ENCODE data around the gene MIA3.

Gene MIA3

DNA sequence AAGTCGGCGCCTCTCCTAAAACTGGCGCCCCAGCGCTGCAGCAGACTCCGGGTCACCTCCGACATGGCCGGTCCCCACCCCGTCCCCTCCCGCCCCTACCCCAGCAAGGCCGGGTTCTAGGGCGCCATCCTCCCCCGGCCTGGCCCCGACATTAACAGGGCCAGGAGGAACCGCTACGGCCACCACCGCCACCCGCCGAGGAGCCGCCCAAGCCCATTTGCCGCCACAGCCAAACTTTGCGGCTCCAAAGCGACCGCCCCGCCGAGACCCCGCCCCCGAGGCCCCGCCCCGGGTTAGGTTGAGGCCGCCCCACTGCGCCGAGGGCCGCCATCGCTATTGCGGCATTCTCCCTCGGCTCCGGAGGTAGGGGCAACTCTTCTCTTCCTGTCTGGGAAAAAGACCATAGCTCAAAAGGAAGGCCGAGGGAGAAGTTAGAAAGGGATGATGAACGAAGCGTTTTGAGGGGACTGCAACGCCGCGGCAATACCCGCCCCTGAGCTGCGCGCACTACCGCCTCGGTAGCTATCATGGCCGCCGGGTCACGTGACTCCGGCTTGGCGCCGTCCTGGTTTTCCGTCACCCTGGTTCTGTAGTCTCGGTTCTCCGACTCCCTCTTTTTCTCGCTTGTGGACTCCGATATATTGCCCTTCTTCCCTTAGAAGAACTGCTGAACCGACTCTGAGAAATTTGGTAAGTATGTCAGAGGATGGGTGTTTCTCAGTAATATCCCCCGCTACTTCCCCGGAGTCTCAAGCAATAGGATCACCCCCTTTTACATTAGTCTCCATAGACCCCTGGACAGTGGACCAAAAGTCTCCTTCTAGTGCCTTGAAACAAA, 94.6 kb downstream of the MIA3 start, which contains the start of the genes AIDA and BROX:
Gene AIDA (minus strand): TSS at position 239 of the 838 bp plus-strand sequence. CDS start 174 bp downstream, at position 65.
Gene BROX (plus strand): TSS at position 312 of the 838 bp plus-strand sequence. CDS start 3,136 bp downstream, outside the sequence.
- no peak for TF ChIP-seq Cebpa-rat (IDR thresholded peaks at IDR 0.05)
- peak within 1 kb of the TSS; percentile 99 for H3K9ac ChIP-seq
- H3K9me3 ChIP-seq: no peaks in the 10 kb centered on the region
- H3K4me3 ChIP-seq: peak within 1 kb of the TSS; percentile 97
- 0 out of 2 replicates have a peak, but pooled peaks cover 5% of the 10 kb centered on the region for H4K20me1 ChIP-seq
- peaks cover 26% of the 10 kb centered on the region for H3K4me1 ChIP-seq
- peaks cover 23% of the 10 kb centered on the region for H3K36me3 ChIP-seq
- peak within 1 kb of the TSS; percentile 99 for H3K27ac ChIP-seq
- peak within 1 kb of the TSS; percentile 86 for H3K4me2 ChIP-seq
- H3K27me3 ChIP-seq: no peaks in the 10 kb centered on the region

DNA sequence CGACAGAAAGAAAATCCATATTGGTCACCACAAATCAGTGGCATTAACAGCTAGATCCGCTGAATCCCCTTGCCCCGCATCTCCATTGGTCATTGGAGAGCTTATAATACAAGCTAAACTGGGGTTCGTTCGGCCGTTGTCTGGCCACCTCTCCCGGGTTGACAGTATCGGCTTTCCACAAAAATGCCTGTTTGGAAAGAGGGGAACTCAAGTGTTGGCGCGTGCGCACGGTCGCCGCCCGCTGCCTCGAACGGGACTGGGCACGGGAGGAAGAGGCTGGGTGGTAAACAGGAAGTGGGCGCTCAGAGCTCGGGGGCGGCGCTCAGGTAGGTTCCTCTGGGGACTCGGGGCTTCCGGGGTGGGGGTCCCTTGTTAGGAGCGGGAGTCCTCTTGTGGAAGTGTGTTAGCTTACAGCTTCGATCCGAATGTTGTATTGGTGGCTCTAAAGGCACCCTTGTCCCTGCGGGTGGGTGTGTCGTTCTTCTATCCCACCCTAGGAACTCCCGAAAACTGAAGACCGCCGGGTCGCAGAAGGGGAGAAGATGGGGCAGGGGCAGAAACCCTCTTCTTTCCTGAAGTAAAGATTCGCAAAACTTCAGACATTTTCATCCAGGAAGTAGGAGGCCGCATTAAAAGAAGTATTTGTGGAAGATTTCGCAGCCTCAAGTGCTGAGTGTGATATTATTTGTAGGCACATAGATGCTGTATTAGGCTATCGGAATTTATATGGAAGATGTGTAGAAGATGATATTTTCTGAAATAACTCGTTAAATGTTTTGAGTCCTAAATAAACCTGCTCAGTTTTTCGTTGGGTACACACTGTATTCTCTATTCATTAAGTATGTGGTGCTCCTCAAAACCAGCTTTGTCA, 95.4 kb downstream of the MIA3 start:
- H3K27ac ChIP-seq: peak overlapping the region; percentile 99
- no peak for TF ChIP-seq Cebpa-rat (IDR thresholded peaks at IDR 0.05)
- peak overlapping the region; percentile 67 for H3K4me2 ChIP-seq
- H3K4me3 ChIP-seq: peak overlapping the region; percentile 97
- H3K9me3 ChIP-seq: no peaks in the 10 kb centered on the region
- H3K4me1 ChIP-seq: peaks cover 26% of the 10 kb centered on the region
- H3K9ac ChIP-seq: peak overlapping the region; percentile 99
- 0 out of 2 replicates have a peak, but pooled peaks cover 5% of the 10 kb centered on the region for H4K20me1 ChIP-seq
- H3K36me3 ChIP-seq: peaks cover 25% of the 10 kb centered on the region
- H3K27me3 ChIP-seq: no peaks in the 10 kb centered on the region

DNA sequence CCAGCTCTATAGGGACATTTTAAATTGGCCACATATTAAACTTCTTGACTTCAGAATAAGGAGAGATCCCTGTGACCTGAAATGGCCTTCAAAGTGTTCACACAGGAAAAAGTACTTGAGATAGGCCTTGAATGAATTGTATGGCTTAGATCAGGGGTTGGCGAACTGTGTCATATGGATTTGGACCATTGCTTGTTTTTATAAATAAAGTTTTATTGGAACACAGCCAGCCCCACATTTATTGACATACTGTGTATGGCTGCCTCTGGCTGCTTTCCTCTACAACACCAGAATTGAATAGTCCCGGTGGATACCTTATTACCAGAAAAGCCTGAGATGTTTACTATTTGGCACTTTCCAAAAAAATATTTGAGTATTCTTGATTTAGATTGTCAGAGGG, 98.5 kb downstream of the MIA3 start:
- peaks cover 8% of the 10 kb centered on the region for H3K4me1 ChIP-seq
- no peak overlapping the region for H3K27ac ChIP-seq
- H3K36me3 ChIP-seq: peaks cover 43% of the 10 kb centered on the region
- no peak overlapping the region for H3K4me3 ChIP-seq
- H4K20me1 ChIP-seq: 0 out of 2 replicates have a peak, but pooled peaks cover 4% of the 10 kb centered on the region
- no peak for TF ChIP-seq Cebpa-rat (IDR thresholded peaks at IDR 0.05)
- H3K9ac ChIP-seq: no peak overlapping the region
- no peak overlapping the region for H3K4me2 ChIP-seq
- no peaks in the 10 kb centered on the region for H3K9me3 ChIP-seq
- H3K27me3 ChIP-seq: no peaks in the 10 kb centered on the region

Measured in BLaER1 (cell line).